Raji (cell line): ENCODE data around the gene LIN52.

Experiments used
- POLR2A ChIP-seq: IDR thresholded peaks from 2 replicates; pipeline ENCODE4 v1.6.1; 2011; ENCODE audit warnings: low read depth, low read length, control low read depth; ENCODE audit not compliant: insufficient read depth

The LIN52 gene

DNA sequence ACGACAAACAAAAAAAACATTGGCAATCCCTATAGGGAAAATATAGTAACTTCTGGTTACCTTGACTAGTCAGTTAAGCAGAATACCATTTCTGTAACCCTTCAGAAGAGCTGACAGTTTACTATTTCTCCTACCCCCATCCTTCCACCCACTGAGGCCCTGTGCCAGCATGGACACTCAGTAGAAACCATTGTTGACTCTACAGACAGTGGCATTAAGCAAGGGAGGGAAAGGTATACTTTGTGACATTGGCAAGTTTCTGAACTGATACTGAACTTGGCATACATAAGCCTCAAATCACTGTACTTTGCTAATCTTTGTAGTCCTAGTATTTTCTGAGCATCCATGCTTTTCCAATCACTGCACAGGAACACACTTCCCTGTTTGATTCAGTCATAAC lies 121.1 kb downstream of the LIN52 start:
- no peak for TF ChIP-seq POLR2A

DNA sequence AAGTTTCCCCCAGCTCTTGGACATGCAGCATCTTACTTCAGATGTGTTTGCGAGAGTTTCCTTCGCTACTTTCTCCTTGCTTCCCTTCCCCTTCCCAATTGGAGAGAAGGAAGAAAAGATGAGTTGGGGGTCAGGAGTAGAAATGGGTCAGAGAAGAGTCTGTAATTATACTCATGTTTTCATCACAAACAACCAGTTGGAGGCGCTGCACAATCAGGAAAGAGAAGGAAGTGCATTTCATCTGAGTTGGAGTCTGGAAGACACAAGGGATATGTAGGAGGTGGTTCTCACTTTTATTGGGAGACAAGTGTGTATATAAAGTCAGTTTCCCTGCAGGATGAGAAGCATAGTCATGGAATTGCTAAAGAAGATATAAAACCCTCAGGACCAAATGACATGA lies 123.2 kb downstream of the LIN52 start:
- TF ChIP-seq POLR2A, result no peak

DNA sequence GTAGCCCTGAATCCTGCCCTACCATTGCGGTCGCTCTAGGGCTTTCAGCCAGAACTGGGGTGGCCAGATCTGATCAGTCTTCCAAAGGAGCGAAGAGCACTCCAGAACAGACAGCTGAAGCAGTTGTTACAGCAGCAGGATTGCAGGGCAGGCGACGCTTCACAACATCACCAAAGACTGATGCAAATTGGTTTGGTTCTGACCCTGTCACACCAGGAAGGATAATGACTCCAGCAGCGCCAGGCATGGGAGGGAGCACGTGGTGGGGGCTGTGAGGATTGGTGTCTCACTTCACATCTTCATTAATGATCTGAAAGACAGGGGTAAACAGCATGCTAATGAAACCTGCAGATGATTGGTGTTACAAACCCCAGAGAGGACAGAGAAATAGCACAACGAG lies 123.9 kb downstream of the LIN52 start:
- TF ChIP-seq POLR2A, result no peak

DNA sequence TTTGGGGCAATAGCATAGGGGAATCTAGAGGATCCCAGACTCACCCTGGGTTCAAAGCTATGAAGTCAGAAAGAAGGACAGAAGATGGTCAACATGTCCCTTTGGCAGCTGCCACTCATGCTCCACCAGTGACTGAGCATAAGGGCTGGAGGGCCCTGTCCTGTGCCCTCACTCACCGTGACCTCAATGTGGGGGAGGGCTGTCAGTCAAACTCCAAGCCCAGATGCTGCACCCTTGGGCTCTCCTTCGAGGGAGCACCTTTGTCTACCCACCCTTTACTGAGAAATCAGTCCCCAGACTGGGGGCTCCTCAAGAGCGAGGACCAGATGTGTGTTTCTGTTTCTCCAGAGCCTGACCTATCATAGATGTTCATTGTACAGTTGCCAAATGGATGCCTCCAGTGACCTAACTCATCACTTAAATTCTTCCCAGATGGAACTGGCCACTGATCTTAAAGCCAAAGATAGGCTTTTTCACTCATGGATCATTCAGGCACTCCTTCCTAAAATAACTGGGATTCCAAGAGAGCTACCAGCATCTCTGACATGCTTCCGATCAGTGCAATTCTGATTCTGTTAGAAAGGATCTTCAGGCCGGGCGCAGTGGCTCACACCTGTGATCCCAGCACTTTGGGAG lies 127.3 kb downstream of the LIN52 start:
- TF ChIP-seq POLR2A, result no peak

DNA sequence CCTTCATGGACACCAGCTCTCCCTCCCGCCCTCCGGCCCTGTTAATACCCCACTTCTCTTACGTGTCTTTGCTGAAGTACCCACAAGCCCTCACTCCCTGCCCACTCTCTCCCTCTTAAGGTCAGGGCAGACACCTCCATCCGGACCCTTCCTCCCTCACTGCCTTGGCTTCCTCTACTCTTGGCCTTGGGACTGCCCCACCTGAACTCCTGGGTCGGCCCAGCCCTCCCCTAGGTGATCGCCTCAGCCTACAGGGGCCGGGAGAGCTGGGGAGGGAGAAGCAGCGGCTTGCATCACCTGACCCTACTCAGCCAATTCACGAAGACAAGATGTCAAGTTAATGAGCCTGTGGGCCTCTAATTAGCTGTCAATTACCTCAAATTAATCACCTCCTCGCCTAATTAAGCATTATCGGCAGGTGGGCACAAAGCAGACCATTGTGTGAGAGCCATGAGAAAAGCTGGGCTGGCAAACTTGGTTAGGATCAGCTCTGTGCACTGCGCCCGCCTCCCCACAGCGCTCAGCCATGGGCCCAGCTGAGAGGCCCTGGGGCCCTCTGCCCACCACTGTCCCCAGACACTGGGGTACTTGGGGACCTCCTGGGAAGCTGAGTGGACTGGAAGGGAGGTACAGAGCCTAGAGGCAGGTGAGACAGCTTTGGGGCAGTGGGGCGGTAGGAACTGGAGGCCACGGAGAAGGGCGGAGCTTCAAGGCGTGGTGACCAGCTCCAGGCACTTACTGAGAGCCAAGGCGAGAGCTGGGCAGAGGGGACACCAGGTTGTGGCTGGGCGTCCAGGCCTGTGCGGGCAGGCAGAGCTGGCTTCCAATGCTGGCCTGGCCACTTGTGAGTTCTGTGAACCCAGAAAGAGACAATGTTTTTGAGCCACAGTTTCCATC lies 129.4 kb downstream of the LIN52 start:
- TF ChIP-seq POLR2A, result no peak

DNA sequence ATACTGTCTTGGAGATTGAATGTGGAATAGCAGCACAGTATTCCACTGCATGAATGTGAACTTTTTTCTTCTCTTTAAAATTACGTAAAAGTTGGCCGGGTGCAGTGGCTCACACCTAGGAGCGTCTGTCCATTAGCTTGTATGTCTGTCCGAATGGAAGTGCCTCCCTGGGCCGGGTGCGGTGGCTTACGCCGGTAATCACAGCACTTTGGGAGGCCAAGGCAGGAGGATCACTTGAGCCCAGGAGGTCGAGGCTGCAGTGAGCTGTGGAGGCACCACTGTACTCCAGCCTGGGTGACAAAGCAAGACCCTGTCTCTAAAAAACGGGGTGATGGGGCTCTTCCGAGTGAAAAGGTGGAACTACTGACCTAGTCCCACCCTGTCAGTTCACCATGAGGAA lies 131.9 kb downstream of the LIN52 start:
- no peak for TF ChIP-seq POLR2A

DNA sequence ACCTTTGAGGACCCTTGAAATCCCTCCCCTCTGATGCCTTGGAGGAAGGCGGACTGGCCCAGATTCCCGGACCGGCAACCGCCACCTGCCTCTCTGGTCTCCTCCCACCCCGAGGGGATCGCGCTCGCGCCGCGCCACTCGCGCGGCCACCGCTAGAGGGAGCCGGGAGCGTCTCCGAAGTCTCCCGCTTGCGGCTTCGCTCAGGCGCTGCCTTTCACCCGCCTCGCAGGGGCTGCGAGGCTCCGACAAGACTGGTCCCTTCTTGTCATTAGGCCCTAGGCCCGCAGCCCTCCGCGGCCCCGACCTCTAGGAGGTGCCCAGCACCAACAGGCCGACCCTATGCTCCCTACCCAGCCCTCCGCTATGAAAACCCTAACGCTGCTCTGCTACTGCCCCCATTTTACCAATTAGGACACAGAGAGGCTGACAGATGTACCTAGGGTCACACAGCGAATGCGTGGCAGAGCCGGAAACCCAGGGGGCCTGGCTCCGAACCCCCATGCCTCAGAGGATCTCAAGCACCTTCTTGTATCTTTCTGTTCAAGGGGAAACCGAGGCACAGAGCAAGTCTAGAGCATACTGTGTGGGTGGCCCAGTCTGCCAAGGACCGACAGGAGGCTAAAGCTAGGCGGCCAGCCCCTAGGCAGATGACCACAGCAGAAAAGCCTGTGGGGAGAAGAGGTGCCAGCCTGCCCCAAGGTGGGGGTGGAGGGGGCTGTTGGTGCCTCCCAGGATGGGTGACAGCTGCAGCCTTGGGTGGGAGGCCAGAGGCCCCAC lies 133.1 kb downstream of the LIN52 start:
- no peak for TF ChIP-seq POLR2A

DNA sequence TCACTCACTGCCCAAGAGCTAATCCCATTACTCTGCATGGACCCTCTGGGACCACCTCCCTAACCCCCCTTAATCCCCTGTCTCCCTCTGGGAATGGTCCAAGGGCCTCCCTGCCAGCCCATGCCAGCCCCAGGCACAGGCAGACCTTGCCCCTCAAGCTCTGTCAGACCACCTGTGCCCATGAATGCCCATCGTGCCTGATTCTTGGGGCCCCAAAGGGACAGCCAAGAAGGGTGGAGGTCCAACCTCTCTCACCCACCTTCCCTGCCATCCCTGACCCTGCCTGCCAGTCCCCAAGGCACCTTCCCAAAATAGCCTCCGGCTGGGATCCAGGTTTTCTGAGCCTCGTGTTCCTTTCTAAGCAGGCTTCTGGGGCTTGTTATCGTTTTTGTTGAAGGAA lies 133.7 kb downstream of the LIN52 start:
- TF ChIP-seq POLR2A, result no peak

DNA sequence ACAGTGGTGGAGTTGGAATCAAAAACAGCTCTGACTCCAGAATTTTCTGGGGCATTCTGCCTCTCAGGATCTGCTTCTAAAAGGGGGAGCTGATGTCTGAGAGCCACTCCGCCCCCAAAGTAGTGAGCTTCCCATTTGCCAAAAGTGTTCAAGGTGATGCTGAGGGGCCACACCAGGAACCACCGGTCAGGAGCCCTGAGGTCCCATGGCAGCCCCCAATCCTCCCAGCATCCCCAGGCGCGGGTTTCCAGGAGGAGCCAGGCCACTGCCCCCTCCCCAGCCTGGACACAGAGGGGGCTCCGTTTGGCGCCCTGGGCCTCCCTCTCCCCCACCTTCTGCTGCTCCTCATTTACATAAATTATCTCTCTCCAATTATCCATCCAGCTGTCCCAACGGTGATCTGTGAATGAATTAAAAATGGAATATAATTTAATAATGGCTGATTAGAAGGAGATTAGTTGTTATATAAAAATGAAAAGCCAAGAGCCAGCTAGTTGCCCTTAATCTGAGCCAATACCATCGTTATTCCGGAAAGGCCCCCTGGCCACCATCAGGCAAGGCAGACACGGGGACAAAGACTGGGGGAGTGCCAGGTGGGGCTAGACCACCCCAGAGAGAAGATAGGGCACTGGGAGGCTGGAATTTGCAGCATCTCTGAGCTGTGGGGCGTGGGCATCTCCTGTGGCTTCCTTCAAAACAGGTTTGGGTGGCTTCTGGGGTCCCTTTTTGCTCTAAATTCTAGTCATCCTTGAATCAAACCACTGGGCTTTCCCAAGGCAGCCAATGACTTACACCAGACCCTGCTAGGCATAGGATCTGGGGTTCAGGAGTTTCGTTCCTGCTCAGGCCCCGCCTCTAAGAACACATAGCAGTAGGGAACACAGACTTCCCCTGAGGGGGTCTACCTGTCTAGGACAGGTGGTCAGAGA lies 134.8 kb downstream of the LIN52 start:
- no peak for TF ChIP-seq POLR2A

DNA sequence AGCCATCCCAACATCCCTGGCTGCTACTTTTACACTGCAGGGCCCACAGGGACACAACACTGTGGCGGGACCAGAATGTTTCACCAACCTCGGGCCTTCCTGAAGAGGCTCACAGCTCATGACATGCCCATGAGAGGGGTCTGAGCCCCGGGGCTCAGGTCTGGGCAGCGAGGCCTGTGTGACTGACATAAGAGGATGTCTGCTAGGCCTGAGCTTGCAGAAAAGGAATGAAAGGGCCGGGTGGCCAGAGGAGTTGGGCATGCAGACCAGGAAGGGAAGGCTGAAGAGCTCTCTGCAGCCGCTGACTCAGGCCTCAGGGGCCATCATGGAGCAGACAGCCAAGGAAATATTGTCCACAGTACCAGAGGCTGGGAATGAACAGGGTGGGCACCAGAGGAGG lies 136.2 kb downstream of the LIN52 start:
- no peak for TF ChIP-seq POLR2A

DNA sequence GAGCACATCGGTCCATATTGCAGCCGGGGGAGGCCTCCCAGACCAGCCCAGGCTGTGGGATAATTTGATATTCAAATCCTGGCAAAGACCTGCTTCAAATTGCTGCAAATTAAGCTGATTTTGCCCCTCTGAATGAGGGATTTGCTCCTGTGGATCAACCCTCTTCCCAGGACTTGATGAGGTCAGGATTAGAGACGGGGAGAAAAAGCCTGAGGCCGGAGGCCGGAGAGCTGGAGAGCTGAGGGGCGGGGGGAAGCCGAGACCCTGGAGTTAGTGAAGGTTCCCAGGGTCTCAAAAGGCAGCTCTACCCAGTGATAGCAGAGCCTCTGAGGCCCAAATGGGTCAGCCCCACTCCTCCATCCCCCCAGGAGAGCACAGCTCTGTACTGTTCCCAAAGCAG lies 137.0 kb downstream of the LIN52 start:
- no peak for TF ChIP-seq POLR2A

DNA sequence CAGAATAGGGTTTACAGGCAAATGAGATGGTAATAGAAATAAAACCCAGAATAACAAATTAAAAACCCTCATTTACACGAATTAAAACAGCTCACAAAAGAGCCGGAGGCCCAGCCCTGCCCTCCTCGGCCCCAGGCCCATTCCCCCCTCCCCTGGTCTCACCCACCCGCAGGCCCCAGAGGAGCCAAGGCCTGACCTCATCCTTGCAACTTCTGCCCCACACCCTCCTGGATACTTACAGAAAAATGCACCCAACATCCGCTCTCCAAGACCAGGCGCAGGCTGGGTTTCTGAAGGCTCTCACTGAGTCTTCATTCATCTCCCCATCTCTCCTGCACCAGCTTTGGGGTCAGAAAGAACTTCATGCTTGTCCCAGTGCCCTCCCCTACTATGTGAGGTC lies 138.3 kb downstream of the LIN52 start:
- no peak for TF ChIP-seq POLR2A

DNA sequence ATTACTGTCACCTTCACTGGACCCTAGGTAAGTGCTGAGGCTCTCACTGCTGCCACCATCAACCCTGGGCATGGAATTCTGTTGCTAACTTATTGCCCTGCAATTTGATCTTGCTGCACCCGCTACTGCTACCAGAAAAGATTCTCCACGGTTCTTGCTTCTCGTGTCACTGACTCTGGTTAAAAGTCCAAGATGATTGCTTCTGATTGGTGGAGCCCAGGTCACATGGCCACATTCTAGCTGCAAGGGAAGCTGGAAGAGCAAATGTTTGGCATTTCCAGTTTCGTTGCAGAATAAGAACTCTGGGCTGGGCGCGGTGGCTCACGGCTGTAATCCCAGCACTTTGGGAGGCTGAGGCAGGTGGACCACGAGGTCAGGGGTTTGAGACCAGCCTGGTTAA lies 147.0 kb downstream of the LIN52 start:
- no peak for TF ChIP-seq POLR2A

DNA sequence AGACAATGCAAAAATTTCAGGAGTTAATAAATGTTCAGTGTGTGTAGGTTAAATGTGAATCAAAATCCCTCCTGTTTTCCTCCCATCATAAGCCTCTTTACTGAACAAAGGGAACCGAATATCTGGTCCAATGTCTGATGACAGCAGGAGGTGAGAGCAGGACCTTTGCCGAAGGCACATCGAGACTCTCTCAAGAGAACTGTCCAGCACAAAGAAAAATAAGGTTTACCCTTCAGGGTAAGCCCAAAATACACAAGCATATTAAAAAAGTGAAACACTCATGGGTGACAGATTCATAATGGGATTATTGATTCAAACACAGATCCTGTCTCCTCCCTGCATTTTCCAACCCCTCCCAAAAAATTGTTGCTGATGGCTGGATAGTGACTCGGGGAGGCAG lies 150.3 kb downstream of the LIN52 start:
- TF ChIP-seq POLR2A, result no peak

DNA sequence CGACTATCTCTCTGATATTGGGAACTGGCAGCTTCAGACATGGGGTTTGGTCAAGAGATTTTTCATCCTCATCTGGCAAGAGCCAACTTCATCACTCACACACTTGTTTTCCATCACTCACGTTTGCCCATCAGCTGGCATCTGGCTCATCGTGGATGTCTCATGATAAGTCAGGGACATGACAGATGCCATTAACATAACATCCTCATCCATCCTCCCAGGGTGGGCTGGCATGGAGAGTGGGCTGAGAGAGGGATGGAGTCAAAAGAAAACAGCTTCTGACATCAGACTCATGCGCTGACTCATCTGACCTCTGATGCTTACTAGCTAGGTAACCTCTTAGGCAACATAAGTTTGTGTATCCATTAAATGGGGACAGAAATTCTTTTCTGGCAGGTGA lies 152.7 kb downstream of the LIN52 start:
- no peak for TF ChIP-seq POLR2A
